ENCODE measurements around the gene ASTN2.

DNA sequence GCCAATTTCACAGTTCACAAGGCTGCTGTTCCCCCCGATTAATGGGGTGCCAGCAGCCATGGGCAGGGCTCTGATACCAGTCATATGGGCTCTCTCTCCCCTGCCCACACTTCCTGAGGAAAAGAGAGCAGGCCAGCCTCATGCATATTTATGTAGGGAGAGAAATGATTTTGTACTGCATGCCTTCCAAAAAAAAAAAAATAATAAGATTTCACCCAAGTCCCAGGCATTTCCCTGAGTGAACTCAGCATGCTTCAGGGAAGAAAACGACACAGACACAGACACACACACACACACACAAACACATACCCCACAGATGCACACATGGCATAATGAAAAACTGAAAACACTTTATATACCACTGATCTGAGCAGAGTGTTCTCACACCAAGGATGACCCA, 232.8 kb downstream of the ASTN2 start:
- TF ChIP-seq POLR2A (IDR thresholded peaks at IDR 0.05), result no peak
- no peak for TF ChIP-seq CTCF (IDR thresholded peaks at IDR 0.05)
